Testis (tissue), 2 donors: ENCODE measurements around the gene PAFAH1B1.

Source experiments
- POLR2A ChIP-seq: fragments of 450-650 bp; IDR thresholded peaks from one replicate; pipeline ENCODE4 v1.6.1; 2017; ENCODE audit warnings: antibody characterized with exemption, mild to moderate bottlenecking, moderate library complexity
- TF ChIP-seq, protein P1 (sequence below), 3 experiments: fragments of 450-650 bp in 2 of 3; fragments of 200-600 bp in 1 of 3; sonication (generic) in 1 of 3; IDR thresholded peaks; one replicate each; pipeline ENCODE4 v1.5.1; 2016 to 2019; ENCODE audit warnings: antibody characterized with exemption in 3 of 3, mild to moderate bottlenecking in 2 of 3, moderate library complexity in 1 of 3

DNA sequence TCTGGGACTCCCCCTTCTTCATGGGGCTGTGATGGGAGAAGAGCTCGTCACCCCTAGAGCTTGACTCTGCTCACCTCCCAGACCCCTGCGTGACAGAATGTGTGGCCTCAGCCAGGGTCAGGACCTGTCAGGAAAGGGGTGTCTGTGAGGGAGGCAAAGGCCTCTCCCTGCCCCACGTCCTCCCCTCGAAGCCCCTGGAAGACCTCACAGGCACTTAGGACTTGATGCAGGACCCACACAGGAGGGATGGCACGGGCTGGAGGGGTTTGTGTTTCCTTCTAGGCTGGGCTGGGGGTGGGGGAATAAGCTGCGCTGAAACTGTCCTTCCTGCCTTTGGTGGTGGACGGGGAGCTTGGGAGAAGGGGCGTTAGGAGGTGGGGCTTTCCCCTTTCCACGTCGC lies 129.2 kb downstream of the PAFAH1B1 start:
- no peak for TF ChIP-seq POLR2A
- TF ChIP-seq, protein P1, sequence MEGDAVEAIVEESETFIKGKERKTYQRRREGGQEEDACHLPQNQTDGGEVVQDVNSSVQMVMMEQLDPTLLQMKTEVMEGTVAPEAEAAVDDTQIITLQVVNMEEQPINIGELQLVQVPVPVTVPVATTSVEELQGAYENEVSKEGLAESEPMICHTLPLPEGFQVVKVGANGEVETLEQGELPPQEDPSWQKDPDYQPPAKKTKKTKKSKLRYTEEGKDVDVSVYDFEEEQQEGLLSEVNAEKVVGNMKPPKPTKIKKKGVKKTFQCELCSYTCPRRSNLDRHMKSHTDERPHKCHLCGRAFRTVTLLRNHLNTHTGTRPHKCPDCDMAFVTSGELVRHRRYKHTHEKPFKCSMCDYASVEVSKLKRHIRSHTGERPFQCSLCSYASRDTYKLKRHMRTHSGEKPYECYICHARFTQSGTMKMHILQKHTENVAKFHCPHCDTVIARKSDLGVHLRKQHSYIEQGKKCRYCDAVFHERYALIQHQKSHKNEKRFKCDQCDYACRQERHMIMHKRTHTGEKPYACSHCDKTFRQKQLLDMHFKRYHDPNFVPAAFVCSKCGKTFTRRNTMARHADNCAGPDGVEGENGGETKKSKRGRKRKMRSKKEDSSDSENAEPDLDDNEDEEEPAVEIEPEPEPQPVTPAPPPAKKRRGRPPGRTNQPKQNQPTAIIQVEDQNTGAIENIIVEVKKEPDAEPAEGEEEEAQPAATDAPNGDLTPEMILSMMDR (IDR thresholded peaks at IDR 0.05), result no peak
